ENCODE data around the gene LOXL4. TPM values are rescaled to one million over a fixed set of nuclear protein-coding genes. Genes with fewer than 3 reads are reported as not detected.

Gene LOXL4
- total and polyA plus RNA-seq, 2 donors (not counting 1 experiment from before 2014, with no cell fraction given) = 0.12 TPM; not detected in 1

DNA sequence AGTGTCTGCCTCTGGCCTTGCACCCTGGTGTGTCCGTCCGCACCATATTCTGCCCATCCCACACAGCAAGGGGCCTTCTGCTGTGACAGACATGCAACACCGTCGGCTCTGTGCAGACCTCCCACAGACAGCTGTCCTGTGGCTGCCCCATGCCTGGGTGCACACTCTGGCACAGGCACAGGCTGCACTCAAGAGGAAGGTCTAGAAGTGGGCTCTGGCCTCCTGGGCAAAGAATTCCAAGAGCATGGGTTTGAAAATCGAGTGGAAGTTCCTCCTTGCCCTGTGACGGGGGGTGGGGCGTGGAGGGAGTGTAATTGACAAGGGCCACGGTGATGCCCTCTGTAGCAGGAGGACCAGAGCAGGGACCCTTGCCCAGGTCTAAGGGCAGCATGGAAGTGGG lies 4.3 kb upstream of the LOXL4 start:
- ChIA-PET POLR2A (no interaction called here), CTCF (interaction anchor here (1.2 kb wide), 1 partner anchor 9 kb away, joined by 3 read pairs; no protein-coding TSS in a partner anchor)
- H3K4me3 ChIP-seq (ENCODE audit: control extremely low read depth in 1 of 5, extremely low read depth in 1 of 5, insufficient read depth in 1 of 5, low read depth in 2 of 5, low read length in 4 of 5) = no peak overlapping the region
- peaks cover 0 to 17% (median 6%) of the 10 kb centered on the region in 4 experiments for H3K27me3 ChIP-seq (replicated peaks in 1 of 4; ENCODE audit: control extremely low read depth in 1 of 4, control insufficient read depth in 3 of 4, insufficient read depth in 4 of 4, low read length in 3 of 4)
- H3K27ac ChIP-seq (ENCODE audit: low read length in 2 of 2) = no peak overlapping the region
- no peak overlapping the region for H3K9ac ChIP-seq (ENCODE audit: low read length)
- Mint-ChIP-seq H3K27ac (no peak overlapping the region), H3K4me3 (no peak overlapping the region), H3K4me1 (peaks cover 8% of the 10 kb centered on the region), H3K9me3 (ENCODE audit: insufficient read depth) (no peaks in the 10 kb centered on the region), H3K27me3 (peaks cover 39% of the 10 kb centered on the region)
- no peaks in the 10 kb centered on the region for H3K36me3 ChIP-seq (replicated peaks in 1 of 2; ENCODE audit: control extremely low read depth in 1 of 2, control insufficient read depth in 1 of 2, extremely low read depth in 1 of 2, insufficient read depth in 2 of 2, low read length in 1 of 2)
- H3K79me2 ChIP-seq (ENCODE audit: control insufficient read depth, insufficient read depth, low read length) = no peaks in the 10 kb centered on the region
- no peaks in the 10 kb centered on the region for H4K20me1 ChIP-seq (ENCODE audit: control insufficient read depth, insufficient read depth, low read length, poor library complexity, severe bottlenecking)
- no peak overlapping the region for H3K4me2 ChIP-seq (replicated peaks; ENCODE audit: low read depth, low read length, poor library complexity, severe bottlenecking)
- intact Hi-C loops (cut with micrococcal nuclease) = no loop called here
- DNase-seq = no peak
- no peak for ATAC-seq (ENCODE audit: low read depth)
- H2AFZ ChIP-seq (ENCODE audit: insufficient read depth, low read depth, low read length, poor library complexity, severe bottlenecking) = no peak overlapping the region
- TF ChIP-seq CTCF (IDR thresholded peaks at IDR 0.05) (no peak), EZH2 (IDR thresholded peaks at IDR 0.05; ENCODE audit: borderline replicate concordance, insufficient read depth, low read depth, low read length, poor library complexity, severe bottlenecking) (no peak)
- H3K4me1 ChIP-seq (ENCODE audit: control insufficient read depth in 2 of 2, insufficient read depth in 2 of 2, low read length in 2 of 2) = peaks cover 5 to 11% of the 10 kb centered on the region in 2 donors
- WGBS (ENCODE audit: insufficient coverage) = 83% methylated on average over 7 of the region's 8 CpGs
- no peaks in the 10 kb centered on the region for H3K9me3 ChIP-seq (ENCODE audit: control extremely low read depth in 1 of 3, control insufficient read depth in 2 of 3, insufficient read depth in 1 of 3, low read length in 2 of 3)

GRCh38 chr10:98270786-98271185 lies 2.8 kb upstream of the LOXL4 start:
- peaks cover 52% of the 10 kb centered on the region for H3K27me3 Mint-ChIP-seq
- POLR2A ChIA-PET = no interaction called here

More at GRCh38 chr10:98270786-98271185, 2.8 kb upstream of the LOXL4 start:
- Mint-ChIP-seq H3K4me1 (peaks cover 8% of the 10 kb centered on the region), H3K4me3 (no peak overlapping the region), H3K9me3 (ENCODE audit: insufficient read depth) (no peaks in the 10 kb centered on the region), H3K27ac (no peak overlapping the region)
- TF ChIP-seq EZH2 (IDR thresholded peaks at IDR 0.05; ENCODE audit: borderline replicate concordance, insufficient read depth, low read depth, low read length, poor library complexity, severe bottlenecking) = no peak
- TF ChIP-seq CTCF (IDR thresholded peaks at IDR 0.05) = no peak
- peaks cover 0 to 18% (median 6%) of the 10 kb centered on the region in 4 experiments for H3K27me3 ChIP-seq (replicated peaks in 1 of 4; ENCODE audit: control extremely low read depth in 1 of 4, control insufficient read depth in 3 of 4, insufficient read depth in 4 of 4, low read length in 3 of 4)
- no peak overlapping the region for H3K4me3 ChIP-seq (ENCODE audit: control extremely low read depth in 1 of 5, extremely low read depth in 1 of 5, insufficient read depth in 1 of 5, low read depth in 2 of 5, low read length in 4 of 5)
- no peaks in the 10 kb centered on the region for H3K79me2 ChIP-seq (ENCODE audit: control insufficient read depth, insufficient read depth, low read length)
- peaks cover 5 to 11% of the 10 kb centered on the region in 2 donors for H3K4me1 ChIP-seq (ENCODE audit: control insufficient read depth in 2 of 2, insufficient read depth in 2 of 2, low read length in 2 of 2)
- WGBS (ENCODE audit: insufficient coverage) = 88% methylated on average over 2 of the region's 2 CpGs
- no peak overlapping the region for H3K27ac ChIP-seq (ENCODE audit: low read length in 2 of 2)
- ATAC-seq (ENCODE audit: low read depth) (no peak), DNase-seq (no peak)
- H3K9ac ChIP-seq (ENCODE audit: low read length) = no peak overlapping the region
- no peak overlapping the region for H3K4me2 ChIP-seq (replicated peaks; ENCODE audit: low read depth, low read length, poor library complexity, severe bottlenecking)
- CTCF ChIA-PET = no interaction called here
- H4K20me1 ChIP-seq (ENCODE audit: control insufficient read depth, insufficient read depth, low read length, poor library complexity, severe bottlenecking) = no peaks in the 10 kb centered on the region
- H3K36me3 ChIP-seq (replicated peaks in 1 of 2; ENCODE audit: control extremely low read depth in 1 of 2, control insufficient read depth in 1 of 2, extremely low read depth in 1 of 2, insufficient read depth in 2 of 2, low read length in 1 of 2) = no peaks in the 10 kb centered on the region
- H2AFZ ChIP-seq (ENCODE audit: insufficient read depth, low read depth, low read length, poor library complexity, severe bottlenecking) = no peak overlapping the region
- H3K9me3 ChIP-seq (ENCODE audit: control extremely low read depth in 1 of 3, control insufficient read depth in 2 of 3, insufficient read depth in 1 of 3, low read length in 2 of 3) = no peaks in the 10 kb centered on the region
- intact Hi-C loops (cut with micrococcal nuclease) = no loop called here

Measured in B cell (primary cell).